Naive B cell (primary cell): ENCODE results near the gene CXCL8. TPM values are rescaled to one million over a fixed set of nuclear protein-coding genes. Genes with fewer than 3 reads are reported as not detected.

Experiments
- ATAC-seq, 2 donors: fragments of 150-1000 bp; cut with Tn5 transposase; 2 replicates each; pipeline ENCODE4 v1.10.0; 2021; ENCODE audit warnings: low read depth in 2 of 2, mild to moderate bottlenecking in 2 of 2, moderate library complexity in 2 of 2
- DNase-seq: peaks from one replicate; pipeline ENCODE4 v3.0.0; 2022
- H3K27ac Mint-ChIP-seq, 6 donors: one replicate each; pipeline ENCODE4 v1.8.0; 2020 to 2022; ENCODE audit warnings: mild to moderate bottlenecking in 6 of 6, mixed read lengths in 6 of 6, moderate library complexity in 5 of 6, inconsistent platforms in 2 of 6
- H3K27me3 Mint-ChIP-seq, 3 donors: one replicate each; pipeline ENCODE4 v1.8.0; 2021 to 2022; ENCODE audit warnings: mixed read lengths in 3 of 3, mild to moderate bottlenecking in 1 of 3
- H3K36me3 Mint-ChIP-seq, 2 donors: one replicate each; pipeline ENCODE4 v1.8.0; 2020 to 2022; ENCODE audit warnings: mixed read lengths in 2 of 2, inconsistent platforms in 1 of 2, mild to moderate bottlenecking in 1 of 2
- H3K4me1 Mint-ChIP-seq, 3 donors: one replicate each; pipeline ENCODE4 v1.8.0; 2020 to 2022; ENCODE audit warnings: mixed read lengths in 3 of 3, inconsistent platforms in 1 of 3, mild to moderate bottlenecking in 1 of 3, moderate library complexity in 1 of 3
- H3K4me3 Mint-ChIP-seq, 8 donors: one replicate each; pipeline ENCODE4 v1.8.0; 2020 to 2022; ENCODE audit warnings: mild to moderate bottlenecking in 8 of 8, mixed read lengths in 8 of 8, moderate library complexity in 8 of 8, inconsistent platforms in 2 of 8
- H3K9me3 Mint-ChIP-seq, 7 donors: one replicate each; pipeline ENCODE4 v1.8.0; 2020 to 2022; ENCODE audit warnings: mixed read lengths in 7 of 7, mild to moderate bottlenecking in 5 of 7, inconsistent platforms in 2 of 7, moderate library complexity in 1 of 7
- polyA plus RNA-seq, 6 donors: library from polyadenylated mRNA; unstranded; fragments of 300-500 nt; fragmentation: Illumina TruSeq; gene quantifications; one replicate each; pipeline ENCODE4 v1.2.3, GENCODE V29; 2021; ENCODE audit warnings: low read depth in 6 of 6

Gene CXCL8
- polyA plus RNA-seq, 6 donors from 2014 or later = 0.21 to 4.5 (median 0.77) TPM; not detected in 2

- no peaks in the 10 kb centered on the region for H3K36me3 Mint-ChIP-seq
- H3K4me1 Mint-ChIP-seq = no peaks in the 10 kb centered on the region
- no peak overlapping the region for H3K27ac Mint-ChIP-seq
- no peak overlapping the region for H3K4me3 Mint-ChIP-seq
- H3K9me3 Mint-ChIP-seq = no peaks in the 10 kb centered on the region
- H3K27me3 Mint-ChIP-seq = peaks cover 0 to 12% (median 0%) of the 10 kb centered on the region in 3 donors
- DNase-seq (no peak), ATAC-seq (no peak)
Observed at GRCh38 chr4:73725510-73725909, 14.9 kb upstream of the CXCL8 start.

GRCh38 chr4:73725985-73726384 lies 14.4 kb upstream of the CXCL8 start:
- H3K27me3 Mint-ChIP-seq = peaks cover under 1 to 14% (median under 1%) of the 10 kb centered on the region in 3 donors
- H3K27ac Mint-ChIP-seq = no peak overlapping the region

DNA sequence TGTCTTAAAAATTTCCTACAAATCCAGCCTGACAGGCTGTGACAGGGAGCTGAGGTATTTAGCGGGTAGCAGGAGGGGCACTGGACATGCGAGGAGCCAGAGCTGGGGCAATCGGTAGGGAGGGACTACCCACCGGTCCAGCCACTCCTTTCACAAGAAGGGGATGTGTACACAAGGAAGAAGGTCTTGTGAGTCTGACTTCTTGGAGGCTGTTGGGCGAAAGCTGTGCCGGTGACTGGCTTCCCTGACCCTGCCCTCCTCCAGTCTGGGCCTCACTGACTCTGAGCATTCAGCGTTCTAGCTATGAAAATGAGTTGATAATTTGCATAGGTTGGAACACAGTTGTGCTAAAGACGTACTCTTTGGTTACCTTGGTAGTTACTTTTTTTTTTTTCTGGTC lies 12.7 kb upstream of the CXCL8 start:
- H3K9me3 Mint-ChIP-seq = no peaks in the 10 kb centered on the region
- DNase-seq (no peak), ATAC-seq (no peak)
- peak overlapping the region in 1 of 6 donors; percentile 11 for H3K27ac Mint-ChIP-seq
- no peaks in the 10 kb centered on the region for H3K36me3 Mint-ChIP-seq
- H3K27me3 Mint-ChIP-seq = peaks cover 8 to 22% (median 11%) of the 10 kb centered on the region in 3 donors
- no peaks in the 10 kb centered on the region for H3K4me1 Mint-ChIP-seq
- H3K4me3 Mint-ChIP-seq = no peak overlapping the region

More at GRCh38 chr4:73725985-73726384, 14.4 kb upstream of the CXCL8 start:
- no peaks in the 10 kb centered on the region for H3K9me3 Mint-ChIP-seq
- no peak for ATAC-seq
- no peaks in the 10 kb centered on the region for H3K4me1 Mint-ChIP-seq
- no peaks in the 10 kb centered on the region for H3K36me3 Mint-ChIP-seq
- no peak for DNase-seq
- H3K4me3 Mint-ChIP-seq = no peak overlapping the region

DNA sequence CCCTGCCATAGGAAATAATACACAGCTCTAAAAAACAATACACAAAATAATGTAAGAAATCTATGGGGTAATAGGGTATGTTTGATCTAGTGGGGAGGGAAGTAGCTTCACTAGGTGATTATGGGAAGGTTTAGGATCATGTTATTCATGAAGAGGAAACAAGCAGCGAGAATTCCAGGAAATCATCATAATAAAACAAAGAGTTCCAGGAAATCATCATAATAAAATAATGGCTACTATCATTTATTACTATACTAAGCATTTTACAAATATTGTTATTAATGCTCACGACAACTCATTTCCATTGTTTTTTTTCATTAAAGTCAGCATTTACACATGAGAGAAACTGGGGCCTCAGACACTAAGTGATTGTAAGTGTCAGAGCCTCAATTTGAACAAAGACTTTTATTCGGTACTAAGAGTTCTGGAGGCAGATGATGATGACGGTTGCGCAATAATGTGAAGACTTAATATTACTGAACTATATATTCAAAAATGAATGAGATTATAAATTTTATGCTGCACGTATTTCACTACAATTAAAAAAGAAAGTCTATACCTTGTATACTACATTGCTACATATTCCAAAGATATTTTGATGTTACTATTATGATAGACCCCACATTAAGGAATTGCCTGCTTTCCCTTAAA lies 12.2 kb upstream of the CXCL8 start:
- no peak for ATAC-seq
- Mint-ChIP-seq H3K4me1 (no peaks in the 10 kb centered on the region), H3K27ac (peak overlapping the region in 1 of 6 donors; percentile 11), H3K9me3 (no peaks in the 10 kb centered on the region), H3K36me3 (no peaks in the 10 kb centered on the region), H3K27me3 (peaks cover 8 to 20% (median 11%) of the 10 kb centered on the region in 3 donors), H3K4me3 (no peak overlapping the region)
- DNase-seq = no peak

DNA sequence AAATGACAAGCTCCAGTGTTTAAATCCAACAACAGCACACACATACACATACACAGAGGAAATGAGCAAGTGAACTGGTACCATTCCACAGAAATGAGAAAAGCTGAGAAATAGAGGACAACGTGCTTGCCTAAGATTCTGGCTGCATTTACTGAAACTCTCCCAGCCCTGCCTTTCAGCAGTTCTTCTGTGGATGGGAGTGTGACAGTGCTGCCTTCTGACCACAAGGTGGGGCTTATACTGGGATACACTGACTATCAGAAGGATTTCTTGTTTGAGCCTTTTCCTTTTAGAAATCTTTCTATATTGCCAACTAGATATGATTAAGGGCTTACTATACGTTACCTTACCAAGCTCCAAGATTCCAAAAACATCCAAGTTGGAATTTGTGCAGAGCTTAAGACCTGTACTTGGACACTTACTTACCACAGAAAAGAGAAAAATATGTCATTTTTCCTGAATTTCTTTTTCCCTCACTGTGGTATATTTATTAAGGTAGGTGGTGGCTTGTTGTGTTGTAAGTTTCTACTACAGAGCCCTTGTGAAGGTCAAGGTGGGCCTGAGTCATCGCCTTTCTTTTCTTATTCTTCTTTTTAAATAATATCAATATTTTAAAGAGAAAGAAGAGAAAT lies 10.7 kb upstream of the CXCL8 start:
- H3K4me1 Mint-ChIP-seq = no peaks in the 10 kb centered on the region
- H3K36me3 Mint-ChIP-seq = no peaks in the 10 kb centered on the region
- ATAC-seq = no peak
- peaks cover 8 to 20% (median 11%) of the 10 kb centered on the region in 3 donors for H3K27me3 Mint-ChIP-seq
- no peak for DNase-seq
- H3K9me3 Mint-ChIP-seq = no peaks in the 10 kb centered on the region
- peak overlapping the region in 1 of 6 donors; percentile 81 for H3K27ac Mint-ChIP-seq
- H3K4me3 Mint-ChIP-seq = no peak overlapping the region

- H3K27me3 Mint-ChIP-seq = peaks cover 8 to 20% (median 11%) of the 10 kb centered on the region in 3 donors
- DNase-seq = no peak
- H3K4me3 Mint-ChIP-seq = no peak overlapping the region
- H3K9me3 Mint-ChIP-seq = no peaks in the 10 kb centered on the region
- no peak for ATAC-seq
- H3K4me1 Mint-ChIP-seq = no peaks in the 10 kb centered on the region
- no peaks in the 10 kb centered on the region for H3K36me3 Mint-ChIP-seq
- H3K27ac Mint-ChIP-seq = no peak overlapping the region
Observed at GRCh38 chr4:73730292-73730691, 10.1 kb upstream of the CXCL8 start.

- H3K27ac Mint-ChIP-seq = peak overlapping the region in 1 of 6 donors; percentile 57
- H3K9me3 Mint-ChIP-seq = no peaks in the 10 kb centered on the region
- no peaks in the 10 kb centered on the region for H3K36me3 Mint-ChIP-seq
- peaks cover 8 to 20% (median 11%) of the 10 kb centered on the region in 3 donors for H3K27me3 Mint-ChIP-seq
- no peaks in the 10 kb centered on the region for H3K4me1 Mint-ChIP-seq
- no peak overlapping the region for H3K4me3 Mint-ChIP-seq
- DNase-seq (no peak), ATAC-seq (no peak)
Observed at GRCh38 chr4:73730867-73731266, 9.5 kb upstream of the CXCL8 start.

DNA sequence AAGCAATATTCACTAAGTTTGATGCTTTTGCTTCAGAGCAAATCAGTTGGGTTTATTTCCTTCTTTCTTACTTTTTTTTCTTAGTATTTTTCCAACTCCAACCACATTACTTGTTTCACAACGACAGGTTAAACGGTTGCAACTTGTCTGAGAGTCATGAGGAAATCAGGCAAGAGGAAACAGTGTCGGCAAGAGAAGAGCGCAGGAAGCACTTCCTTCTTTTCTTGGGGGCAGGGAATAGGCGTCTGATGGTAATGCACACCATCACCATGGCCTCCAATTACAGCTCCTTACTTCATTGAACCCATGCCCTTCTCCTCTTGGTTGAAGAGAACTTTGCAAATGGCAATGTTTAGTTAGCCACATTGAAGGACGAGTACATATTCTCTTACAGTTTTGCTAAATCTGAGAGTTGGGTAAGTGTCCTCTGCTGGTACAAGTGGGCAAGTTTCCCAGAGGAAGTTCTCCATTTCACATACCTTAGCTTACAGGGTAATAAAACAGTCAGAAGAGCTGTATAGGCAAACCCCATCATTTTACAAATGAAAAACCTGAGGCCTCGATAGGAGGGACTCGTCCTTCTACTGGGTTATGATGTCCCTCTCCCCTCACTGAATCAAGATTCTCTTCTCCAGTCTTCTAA lies 8.3 kb upstream of the CXCL8 start:
- DNase-seq (no peak), ATAC-seq (no peak)
- Mint-ChIP-seq H3K4me1 (no peaks in the 10 kb centered on the region), H3K27me3 (peaks cover 8 to 15% (median 11%) of the 10 kb centered on the region in 3 donors), H3K9me3 (no peaks in the 10 kb centered on the region), H3K4me3 (no peak overlapping the region), H3K27ac (no peak overlapping the region), H3K36me3 (no peaks in the 10 kb centered on the region)

GRCh38 chr4:73732759-73733431 lies 7.5 kb upstream of the CXCL8 start:
- no peak for ATAC-seq
- Mint-ChIP-seq H3K27me3 (peaks cover 8 to 15% (median 11%) of the 10 kb centered on the region in 3 donors), H3K36me3 (no peaks in the 10 kb centered on the region), H3K4me1 (no peaks in the 10 kb centered on the region), H3K4me3 (no peak overlapping the region), H3K27ac (no peak overlapping the region), H3K9me3 (no peaks in the 10 kb centered on the region)
- DNase-seq = no peak

DNA sequence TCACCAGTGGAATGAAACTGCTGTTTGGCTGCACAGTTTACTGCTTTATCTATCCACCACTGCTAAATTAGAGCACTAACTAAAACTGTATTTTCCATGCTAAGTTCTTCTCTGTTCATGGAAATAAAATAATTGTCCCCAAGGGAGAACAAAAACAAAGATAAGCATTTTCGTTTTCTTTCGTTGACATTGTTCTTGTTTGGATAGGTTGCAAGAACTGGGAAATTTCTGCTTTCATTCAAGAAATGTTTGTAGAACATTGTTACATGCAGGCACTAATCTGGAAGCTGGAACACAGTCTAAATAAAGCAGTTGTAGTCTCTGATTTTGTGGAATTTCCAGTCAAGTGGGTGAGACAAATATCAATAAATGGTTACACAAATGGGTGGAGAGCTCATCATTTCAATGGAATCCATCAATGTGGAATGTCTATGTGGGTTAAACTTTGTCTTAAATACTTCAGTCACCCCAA lies 5.8 kb upstream of the CXCL8 start:
- H3K36me3 Mint-ChIP-seq = no peaks in the 10 kb centered on the region
- no peaks in the 10 kb centered on the region for H3K4me1 Mint-ChIP-seq
- no peaks in the 10 kb centered on the region for H3K9me3 Mint-ChIP-seq
- no peak overlapping the region for H3K4me3 Mint-ChIP-seq
- DNase-seq = no peak
- H3K27me3 Mint-ChIP-seq = peaks cover 8 to 15% (median 11%) of the 10 kb centered on the region in 3 donors
- no peak overlapping the region for H3K27ac Mint-ChIP-seq
- no peak for ATAC-seq

- DNase-seq = peak; percentile 7
- Mint-ChIP-seq H3K9me3 (no peaks in the 10 kb centered on the region), H3K4me1 (no peaks in the 10 kb centered on the region), H3K36me3 (no peaks in the 10 kb centered on the region), H3K4me3 (no peak overlapping the region), H3K27me3 (peaks cover 8 to 15% (median 11%) of the 10 kb centered on the region in 3 donors), H3K27ac (no peak overlapping the region)
- peak; percentile 21 to 67 for ATAC-seq
Observed at GRCh38 chr4:73735231-73735630, 5.1 kb upstream of the CXCL8 start.

- no peaks in the 10 kb centered on the region for H3K4me1 Mint-ChIP-seq
- H3K4me3 Mint-ChIP-seq = no peak overlapping the region
- no peak overlapping the region for H3K27ac Mint-ChIP-seq
- DNase-seq (no peak), ATAC-seq (no peak)
- H3K9me3 Mint-ChIP-seq = peaks cover 0 to 5% (median 3%) of the 10 kb centered on the region in 7 donors
- H3K27me3 Mint-ChIP-seq = no peaks in the 10 kb centered on the region
- H3K36me3 Mint-ChIP-seq = no peaks in the 10 kb centered on the region
Observed at GRCh38 chr4:73741031-73741749, 821 bp downstream of the CXCL8 start.
